Common myeloid progenitor, CD34-positive (primary cell): ENCODE results near the gene ZFHX2.

Source experiments
- CTCF ChIA-PET: fragments of 350-600 bp; sonication (Branson Sonifier 250); formaldehyde crosslinking; loops from one replicate; lab custom pipeline; 2021; ENCODE audit warnings: antibody characterized with exemption; lab: Charles Lee
- POLR2A ChIA-PET: fragments of 350-600 bp; sonication (Branson Sonifier 250); formaldehyde crosslinking; loops from one replicate; lab custom pipeline; 2021; ENCODE audit warnings: antibody characterized with exemption; lab: Charles Lee
- DNase-seq, 3 donors: peaks; one replicate each; pipeline versions ENCODE4 v3.0.0 to v3.0.0-alpha.2; 2013
- H3K27ac ChIP-seq, 2 experiments: 1 replicate in 1 of 2; 2 replicates in 1 of 2; pipeline ENCODE4 v1.7.0; 2013; ENCODE audit warnings: inconsistent platforms in 2 of 2, low read length in 2 of 2, mild to moderate bottlenecking in 2 of 2, low read depth in 1 of 2, moderate library complexity in 1 of 2; ENCODE audit not compliant: severe bottlenecking in 2 of 2, insufficient read depth in 1 of 2, poor library complexity in 1 of 2
- H3K27me3 ChIP-seq, 5 experiments: replicated peaks in 2 of 5; 1 replicate in 3 of 5; 2 replicates in 2 of 5; pipeline versions ENCODE4 v1.6.1 to v1.7.0; 2013; ENCODE audit warnings: low read length in 4 of 5, mild to moderate bottlenecking in 2 of 5, moderate library complexity in 2 of 5, inconsistent platforms in 1 of 5; ENCODE audit not compliant: insufficient read depth in 5 of 5, control insufficient read depth in 4 of 5
- H3K36me3 ChIP-seq, 4 experiments: 1 replicate in 2 of 4; 2 replicates in 2 of 4; pipeline versions ENCODE4 v1.6.1 to v1.7.0; 2013; ENCODE audit warnings: low read length in 3 of 4, control low read depth in 1 of 4, mild to moderate bottlenecking in 1 of 4; ENCODE audit not compliant: control insufficient read depth in 4 of 4, insufficient read depth in 4 of 4
- H3K4me1 ChIP-seq, 4 experiments: 1 replicate in 3 of 4; 2 replicates in 1 of 4; pipeline versions ENCODE4 v1.6.1 to v1.7.1; 2013; ENCODE audit warnings: low read length in 3 of 4, mild to moderate bottlenecking in 3 of 4, control low read depth in 1 of 4, inconsistent platforms in 1 of 4, moderate library complexity in 1 of 4; ENCODE audit not compliant: control insufficient read depth in 4 of 4, insufficient read depth in 4 of 4; ENCODE audit errors: control extremely low read depth in 1 of 4
- H3K4me3 ChIP-seq, 7 experiments: 1 replicate in 4 of 7; 2 replicates in 3 of 7; pipeline versions ENCODE4 v1.5.1 to v1.7.0; 2013; ENCODE audit warnings: mild to moderate bottlenecking in 7 of 7, low read length in 6 of 7, moderate library complexity in 6 of 7, inconsistent platforms in 2 of 7, low read depth in 2 of 7, control low read depth in 1 of 7; ENCODE audit not compliant: insufficient read depth in 4 of 7, control insufficient read depth in 1 of 7; ENCODE audit errors: extremely low read depth in 1 of 7
- H3K9me3 ChIP-seq, 5 experiments: 1 replicate in 4 of 5; 2 replicates in 1 of 5; pipeline versions ENCODE4 v1.6.1 to v1.7.1; 2013; ENCODE audit warnings: low read length in 4 of 5, mild to moderate bottlenecking in 2 of 5, inconsistent platforms in 1 of 5, low read depth in 1 of 5, moderate library complexity in 1 of 5; ENCODE audit not compliant: control insufficient read depth in 4 of 5, insufficient read depth in 2 of 5; ENCODE audit errors: control extremely low read depth in 1 of 5
- WGBS: methylation state at CpG from one replicate; pipeline ENCODE4 v1.1.5; 2013; ENCODE audit not compliant: insufficient coverage; 5-methylcytosine and 5-hydroxymethylcytosine counted together

The ZFHX2 gene

GRCh38 chr14:23573384-23574015 lies 21.9 kb upstream of the ZFHX2 start:
- no peak for DNase-seq
- POLR2A ChIA-PET, result no interaction called here
- H3K4me3 ChIP-seq, result no peak overlapping the region

GRCh38 chr14:23572836-23573235 lies 21.3 kb upstream of the ZFHX2 start:
- POLR2A ChIA-PET, result interaction anchor here (1.2 kb wide), 1 partner anchor 8 kb away, joined by 3 read pairs; no protein-coding TSS in a partner anchor
- no peak overlapping the region for H3K27ac ChIP-seq
- peaks cover 0 to 6% (median 0%) of the 10 kb centered on the region in 5 experiments for H3K9me3 ChIP-seq
- 24% methylated on average over 3 of the region's 4 CpGs for WGBS
- peak overlapping the region in 2 of 7 experiments; percentile 3 to 35 for H3K4me3 ChIP-seq
- CTCF ChIA-PET, result interaction anchor here (0.8 to 20.8 kb wide), 5 partner anchors 10 to 91 kb away, joined by 3 to 519 read pairs (median 20); no protein-coding TSS in a partner anchor
- peaks cover 0 to 32% (median 5%) of the 10 kb centered on the region in 5 experiments for H3K27me3 ChIP-seq
- peaks cover 4 to 67% (median 53%) of the 10 kb centered on the region in 4 experiments for H3K4me1 ChIP-seq
- DNase-seq, result peak; percentile 44 to 74 (median 70)
- H3K36me3 ChIP-seq, result no peaks in the 10 kb centered on the region

More at GRCh38 chr14:23573384-23574015, 21.9 kb upstream of the ZFHX2 start:
- Histone ChIP-seq H3K36me3 (no peaks in the 10 kb centered on the region), H3K27ac (no peak overlapping the region), H3K27me3 (peaks cover 0 to 39% (median 5%) of the 10 kb centered on the region in 5 experiments), H3K4me1 (peaks cover 2 to 63% (median 47%) of the 10 kb centered on the region in 4 experiments), H3K9me3 (peaks cover 0 to 6% (median 0%) of the 10 kb centered on the region in 5 experiments)
- 90% methylated on average over 3 of the region's 5 CpGs for WGBS
- CTCF ChIA-PET, result interaction anchor here (0.8 to 20.8 kb wide), 5 partner anchors 9 to 92 kb away, joined by 3 to 519 read pairs (median 20); no protein-coding TSS in a partner anchor

GRCh38 chr14:23572524-23572828 lies 20.9 kb upstream of the ZFHX2 start:
- Histone ChIP-seq H3K9me3 (peaks cover 0 to 6% (median 0%) of the 10 kb centered on the region in 5 experiments), H3K4me3 (peak overlapping the region in 1 of 7 experiments; percentile 35), H3K4me1 (peaks cover 4 to 67% (median 55%) of the 10 kb centered on the region in 4 experiments), H3K27me3 (peaks cover 0 to 29% (median 5%) of the 10 kb centered on the region in 5 experiments), H3K27ac (no peak overlapping the region), H3K36me3 (no peaks in the 10 kb centered on the region)
- ChIA-PET CTCF (interaction anchor here (1.2 to 20.8 kb wide), 5 partner anchors 9 to 91 kb away, joined by 3 to 519 read pairs (median 20); no protein-coding TSS in a partner anchor), POLR2A (interaction anchor here (1.2 kb wide), 1 partner anchor 9 kb away, joined by 3 read pairs; no protein-coding TSS in a partner anchor)
- DNase-seq, result no peak
- 7% methylated on average over 4 of the region's 4 CpGs for WGBS

GRCh38 chr14:23571701-23572523 lies 20.3 kb upstream of the ZFHX2 start:
- H3K9me3 ChIP-seq, result peaks cover 0 to 6% (median 0%) of the 10 kb centered on the region in 5 experiments
- DNase-seq, result peak in 2 of 3 donors; percentile 65 to 69
- no peaks in the 10 kb centered on the region for H3K36me3 ChIP-seq
- WGBS, result 42% methylated on average over 14 of the region's 14 CpGs
- ChIA-PET CTCF (interaction anchor here (0.8 to 20.8 kb wide), 5 partner anchors 9 to 358 kb away, joined by 3 to 519 read pairs (median 20); no protein-coding TSS in a partner anchor), POLR2A (interaction anchor here (1.2 kb wide), 1 partner anchor 9 kb away, joined by 3 read pairs; no protein-coding TSS in a partner anchor)
- H3K4me3 ChIP-seq, result peak overlapping the region in 2 of 7 experiments; percentile 13 to 35
- peaks cover 0 to 23% (median 5%) of the 10 kb centered on the region in 5 experiments for H3K27me3 ChIP-seq
- no peak overlapping the region for H3K27ac ChIP-seq
- peaks cover 4 to 66% (median 55%) of the 10 kb centered on the region in 4 experiments for H3K4me1 ChIP-seq

GRCh38 chr14:23570806-23571483 lies 19.4 kb upstream of the ZFHX2 start:
- ChIA-PET CTCF (interaction anchor here (0.8 to 20.8 kb wide), 6 partner anchors 8 to 359 kb away, joined by 3 to 519 read pairs (median 12); no protein-coding TSS in a partner anchor), POLR2A (no interaction called here)
- H3K36me3 ChIP-seq, result peaks cover 0 to 4% (median 1%) of the 10 kb centered on the region in 4 experiments
- no peak overlapping the region for H3K27ac ChIP-seq
- H3K27me3 ChIP-seq, result peaks cover 0 to 13% (median 5%) of the 10 kb centered on the region in 5 experiments
- 85% methylated on average over 23 of the region's 23 CpGs for whole genome bisulfite sequencing
- no peak overlapping the region for H3K4me3 ChIP-seq
- no peak for DNase-seq
- H3K9me3 ChIP-seq, result peaks cover 0 to 6% (median 0%) of the 10 kb centered on the region in 5 experiments
- peaks cover 4 to 63% (median 58%) of the 10 kb centered on the region in 4 experiments for H3K4me1 ChIP-seq

GRCh38 chr14:23569443-23570151 lies 18.0 kb upstream of the ZFHX2 start:
- DNase-seq, result no peak
- H3K4me3 ChIP-seq, result no peak overlapping the region
- H3K9me3 ChIP-seq, result no peaks in the 10 kb centered on the region
- no peaks in the 10 kb centered on the region for H3K27me3 ChIP-seq
- 82% methylated on average over 5 of the region's 7 CpGs for WGBS
- H3K27ac ChIP-seq, result no peak overlapping the region
- H3K4me1 ChIP-seq, result peaks cover 4 to 63% (median 57%) of the 10 kb centered on the region in 4 experiments
- ChIA-PET CTCF (interaction anchor here (0.8 to 20.8 kb wide), 7 partner anchors 10 to 539 kb away, joined by 3 to 519 read pairs (median 8); no protein-coding TSS in a partner anchor), POLR2A (no interaction called here)
- H3K36me3 ChIP-seq, result peaks cover 0 to 18% (median 10%) of the 10 kb centered on the region in 4 experiments
